Heart right ventricle (tissue), 16 donors: ENCODE data around the gene CAPN5. TPM values are rescaled to one million over a fixed set of nuclear protein-coding genes. Genes with fewer than 3 reads are reported as not detected.

Experiments
- ATAC-seq, 8 donors: fragments of 200-7000 bp; cut with Tn5 transposase; one replicate each; pipeline ENCODE4 v1.9.1; 2020; ENCODE audit warnings: mild to moderate bottlenecking in 8 of 8, moderate library complexity in 8 of 8, moderate number of reproducible peaks in 1 of 8
- DNase-seq, 2 donors: peaks; one replicate each; pipeline ENCODE4 v3.0.0-alpha.2; 2020
- H3K27ac ChIP-seq, 10 donors: fragments of 200-600 bp; sonication (generic) in 2 of 10; one replicate each; pipeline versions ENCODE4 v1.5.0 to v1.8.0; 2020 to 2022; ENCODE audit warnings: mild to moderate bottlenecking in 3 of 10
- H3K27me3 ChIP-seq, 7 donors: fragments of 200-600 bp; one replicate each; pipeline ENCODE4 v1.8.0; 2021 to 2022; ENCODE audit warnings: mild to moderate bottlenecking in 2 of 7
- H3K36me3 ChIP-seq, 9 donors: fragments of 200-600 bp; sonication (generic) in 1 of 9; one replicate each; pipeline versions ENCODE4 v1.5.0 to v1.8.0; 2020 to 2022; ENCODE audit warnings: mild to moderate bottlenecking in 2 of 9
- H3K4me1 ChIP-seq, 9 donors: fragments of 200-600 bp; sonication (generic) in 1 of 9; one replicate each; pipeline versions ENCODE4 v1.5.0 to v1.8.0; 2020 to 2022; ENCODE audit warnings: mild to moderate bottlenecking in 4 of 9
- H3K4me3 ChIP-seq, 10 donors: fragments of 200-600 bp; sonication (generic) in 2 of 10; one replicate each; pipeline versions ENCODE4 v1.5.0 to v1.8.0; 2020 to 2022; ENCODE audit warnings: mild to moderate bottlenecking in 7 of 10, moderate library complexity in 2 of 10
- H3K9me3 ChIP-seq, 11 donors: fragments of 200-600 bp in 10 of 11; sonication (generic) in 2 of 11; one replicate each; pipeline versions ENCODE4 v1.5.0 to v1.8.0; 2013 to 2022; ENCODE audit warnings: mild to moderate bottlenecking in 2 of 11, control low read depth in 1 of 11, moderate library complexity in 1 of 11
- WGBS, 2 donors: extraction: QIAGEN DNeasy Blood & Tissue Kit; methylation state at CpG; one replicate each; pipeline ENCODE4 v1.1.7; 2013; ENCODE audit warnings: inconsistent platforms in 1 of 2; 5-methylcytosine and 5-hydroxymethylcytosine counted together
- intact Hi-C, 10 donors: fragments of 100-400 bp; cut with DNase I; formaldehyde crosslinking; loops; one replicate each; pipeline versions ENCODE4 v1.11.1 to v1.14.2; 2022
- polyA plus RNA-seq, 2 donors: library from polyadenylated mRNA; stranded (reverse); fragments of 200-250 nt; gene quantifications; one replicate each; pipeline ENCODE4 v1.2.3, GENCODE V29; 2013
- total RNA-seq, 10 donors: library from RNA; stranded (reverse); fragmentation: NEBNext Ultra II Directional in 3 of 10; extraction: Animal tissue kit (Norgen Biotek cat#: 25700) in 3 of 10; gene quantifications; one replicate each; pipeline versions ENCODE4 v1.2.1 to v1.2.4, GENCODE V29; 2021 to 2023
- TF ChIP-seq, protein P1 (sequence below), 9 donors: fragments of 200-600 bp; sonication (generic) in 2 of 9; IDR thresholded peaks; one replicate each; pipeline versions ENCODE4 v1.5.0 to v1.8.0; 2021 to 2022; ENCODE audit warnings: antibody characterized with exemption in 9 of 9, mild to moderate bottlenecking in 5 of 9, moderate library complexity in 1 of 9
- donor health status: Arrhythmogenic right ventricular cardiomyopathy.
- donor health status: ischemic (EF 13 %, LVEDD 7.1; RV severe dilation, severe dysfunction).
- donor health status: healthy with polysubstance abuse.
- donor health status: DM: no; HTN: yes; CAD: no.
- donor health status: DM: no; HTN: no; CAD: no.
- donor health status: ischemic (EF 25% LVEDD 6.9; RV normal size, moderate dysfunction).
- donor health status: ischemic (EF 25% LVEDD 5.7; RV mildly dilated, moderate dysfunction).
- donor health status: healthy.
- donor health status: DM: yes; HTN: yes; CAD: no.
- donor health status: Ischemic cardiomyopathy.
- donor health status: ischemic (EF 35%, LVEDD 5.7; RV mildly dilated, moderate dysfunction).
- donor health status: nonischemic (EF 11% LVEDD 7.7; RV severe dilation, severe dysfunction).
- donor health status: DM: yes; HTN: yes; CAD: no.
- donor health status: PGD.
- donor health status: ischemic (EF 29% LVEDD 5.4; RV normal size, mild dysfunction).
- donor health status: nonischemic (EF 23%, LVEDD 6.1; RV moderate dilation, normal function).

The CAPN5 gene
- total and polyA plus RNA-seq, 12 donors, result 1.8 to 3.6 (median 2.6) TPM

DNA sequence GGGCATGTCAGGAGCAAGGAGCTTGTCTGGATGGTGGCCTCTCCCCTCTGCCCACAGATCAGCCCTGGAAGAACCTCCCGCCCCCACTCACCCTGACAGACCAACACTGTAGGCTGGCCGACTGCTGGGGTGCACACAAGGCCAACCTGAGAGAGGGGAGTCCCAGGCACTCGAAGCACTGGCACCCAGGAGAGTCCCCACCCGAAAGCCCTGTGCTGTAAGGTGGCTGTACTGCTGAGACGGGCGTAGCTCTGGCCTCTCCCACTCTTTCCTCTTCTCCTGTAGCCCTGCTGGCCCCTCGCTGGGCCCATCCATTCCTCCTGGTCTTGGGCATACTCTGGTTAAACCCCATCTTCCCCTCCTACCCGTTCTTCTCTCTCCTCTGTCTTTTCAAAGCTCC, 101.0 kb downstream of the CAPN5 start:
- Histone ChIP-seq H3K36me3 (no peaks in the 10 kb centered on the region), H3K27ac (no peak overlapping the region), H3K27me3 (no peaks in the 10 kb centered on the region), H3K4me3 (no peak overlapping the region), H3K4me1 (no peaks in the 10 kb centered on the region), H3K9me3 (no peaks in the 10 kb centered on the region)
- DNase-seq (no peak), ATAC-seq (no peak)
- 75 to 82% methylated on average over 8 of the region's 8 CpGs for WGBS, 2 donors
- intact Hi-C loops, result no loop called here
- TF ChIP-seq, protein P1, sequence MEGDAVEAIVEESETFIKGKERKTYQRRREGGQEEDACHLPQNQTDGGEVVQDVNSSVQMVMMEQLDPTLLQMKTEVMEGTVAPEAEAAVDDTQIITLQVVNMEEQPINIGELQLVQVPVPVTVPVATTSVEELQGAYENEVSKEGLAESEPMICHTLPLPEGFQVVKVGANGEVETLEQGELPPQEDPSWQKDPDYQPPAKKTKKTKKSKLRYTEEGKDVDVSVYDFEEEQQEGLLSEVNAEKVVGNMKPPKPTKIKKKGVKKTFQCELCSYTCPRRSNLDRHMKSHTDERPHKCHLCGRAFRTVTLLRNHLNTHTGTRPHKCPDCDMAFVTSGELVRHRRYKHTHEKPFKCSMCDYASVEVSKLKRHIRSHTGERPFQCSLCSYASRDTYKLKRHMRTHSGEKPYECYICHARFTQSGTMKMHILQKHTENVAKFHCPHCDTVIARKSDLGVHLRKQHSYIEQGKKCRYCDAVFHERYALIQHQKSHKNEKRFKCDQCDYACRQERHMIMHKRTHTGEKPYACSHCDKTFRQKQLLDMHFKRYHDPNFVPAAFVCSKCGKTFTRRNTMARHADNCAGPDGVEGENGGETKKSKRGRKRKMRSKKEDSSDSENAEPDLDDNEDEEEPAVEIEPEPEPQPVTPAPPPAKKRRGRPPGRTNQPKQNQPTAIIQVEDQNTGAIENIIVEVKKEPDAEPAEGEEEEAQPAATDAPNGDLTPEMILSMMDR (IDR thresholded peaks at IDR 0.05), result no peak

DNA sequence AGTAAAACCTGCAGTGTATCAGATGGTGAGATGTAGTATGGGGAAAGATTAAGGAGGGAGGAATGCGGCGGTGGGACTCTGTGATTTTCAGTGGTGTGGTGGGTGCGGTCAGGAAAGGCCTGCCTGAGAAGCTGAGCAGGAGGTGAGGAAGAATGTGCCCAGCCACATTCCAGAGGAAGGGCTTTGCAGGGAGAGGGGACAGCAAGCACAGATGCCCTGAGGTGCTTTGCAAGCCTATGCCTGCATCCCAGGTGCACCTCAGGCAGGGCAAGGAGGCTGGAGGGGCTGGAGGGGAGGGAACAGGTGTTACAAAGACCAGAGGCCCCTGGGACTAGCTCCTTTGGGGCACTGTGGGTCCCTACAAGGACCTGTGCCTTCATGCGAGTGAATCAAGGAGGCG, 103.3 kb downstream of the CAPN5 start:
- ATAC-seq (no peak), DNase-seq (no peak)
- Histone ChIP-seq H3K9me3 (no peaks in the 10 kb centered on the region), H3K4me3 (no peak overlapping the region), H3K27ac (no peak overlapping the region), H3K27me3 (no peaks in the 10 kb centered on the region), H3K36me3 (no peaks in the 10 kb centered on the region), H3K4me1 (peaks cover 0 to 9% (median 0%) of the 10 kb centered on the region in 9 donors)
- intact Hi-C loops, result no loop called here
- TF ChIP-seq, protein P1 (IDR thresholded peaks at IDR 0.05), result no peak
- 93 to 95% methylated on average over 5 of the region's 5 CpGs for WGBS, 2 donors

DNA sequence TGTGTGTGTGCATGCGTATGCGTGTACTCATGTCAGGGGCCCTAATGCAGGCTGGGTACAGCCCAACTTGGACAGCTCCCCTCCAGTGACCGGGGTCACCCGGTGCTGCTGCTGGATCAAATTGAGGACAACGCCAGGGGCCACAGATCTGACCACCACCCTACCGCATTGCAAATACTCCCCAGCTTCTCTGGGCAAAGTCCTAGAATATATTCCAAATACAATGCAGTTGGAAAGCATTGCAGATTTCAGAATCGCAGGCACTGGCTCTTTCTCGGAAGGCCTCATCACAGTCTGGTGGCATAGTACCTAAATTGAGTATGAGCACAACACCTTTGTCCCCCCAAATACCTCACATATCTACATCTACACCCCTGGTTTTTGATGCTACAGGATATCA, 104.5 kb downstream of the CAPN5 start:
- Histone ChIP-seq H3K4me3 (no peak overlapping the region), H3K4me1 (peaks cover 0 to 18% (median 0%) of the 10 kb centered on the region in 9 donors), H3K9me3 (no peaks in the 10 kb centered on the region), H3K27me3 (no peaks in the 10 kb centered on the region), H3K27ac (no peak overlapping the region), H3K36me3 (no peaks in the 10 kb centered on the region)
- intact Hi-C loops, result no loop called here
- no peak for DNase-seq
- no peak for ATAC-seq
- WGBS, 2 donors, result 94 to 95% methylated on average over 8 of the region's 8 CpGs
- TF ChIP-seq, protein P1 (IDR thresholded peaks at IDR 0.05), result no peak

DNA sequence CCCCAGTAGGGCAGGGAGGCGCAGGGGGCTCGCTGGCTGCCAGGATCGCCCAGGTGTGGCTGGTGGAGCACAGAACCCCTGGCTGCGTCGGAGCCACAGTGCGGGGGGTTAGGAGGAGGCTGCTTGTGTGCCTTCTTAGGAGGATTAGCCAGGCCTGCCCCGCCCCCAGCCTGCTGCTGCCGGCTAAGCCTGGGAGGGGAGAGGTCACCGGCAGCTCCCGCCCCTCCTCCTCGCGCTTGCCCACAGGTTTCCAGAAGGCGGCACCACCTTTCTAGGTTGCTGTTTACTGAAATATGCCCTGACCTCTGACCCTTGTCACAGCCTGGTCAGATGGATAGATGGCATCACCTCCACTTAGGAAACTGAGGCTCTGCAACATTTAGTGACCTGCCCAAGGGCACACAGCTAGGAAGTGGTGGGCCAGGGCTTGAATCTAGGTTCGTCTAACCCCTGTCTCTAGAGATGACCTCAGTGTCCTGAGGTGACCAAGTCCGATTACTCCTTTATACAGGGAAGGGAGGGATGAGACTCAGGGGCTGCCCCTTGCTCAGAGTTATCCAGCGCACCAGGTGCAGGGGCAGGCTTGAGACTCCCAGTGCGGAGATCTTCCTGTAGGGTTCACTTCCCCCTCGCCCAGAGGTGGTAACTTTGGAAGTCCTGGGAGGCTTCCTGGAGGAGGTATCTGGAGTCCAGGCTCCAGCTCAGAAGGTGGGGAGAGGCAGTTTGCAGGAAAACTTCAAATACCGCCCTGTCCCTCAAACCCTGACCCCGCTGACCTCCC, 105.3 kb downstream of the CAPN5 start:
- Histone ChIP-seq H3K9me3 (no peaks in the 10 kb centered on the region), H3K36me3 (no peaks in the 10 kb centered on the region), H3K27ac (no peak overlapping the region), H3K4me1 (peaks cover 0 to 22% (median 0%) of the 10 kb centered on the region in 9 donors), H3K4me3 (no peak overlapping the region), H3K27me3 (no peaks in the 10 kb centered on the region)
- intact Hi-C loops, result no loop called here
- TF ChIP-seq, protein P1 (IDR thresholded peaks at IDR 0.05), result no peak
- ATAC-seq (no peak), DNase-seq (no peak)
- WGBS, 2 donors, result 67 to 68% methylated on average over 20 of the region's 20 CpGs
